GM12891 (cell line): ENCODE results near the gene EDARADD.
"Not testable (repeated sequence)": the region's sequence is repeated elsewhere in the genome, so short reads cannot be mapped to it uniquely, and the experiment has no call there.

Experiments used
- PAX5 ChIP-seq: IDR thresholded peaks from 2 replicates; pipeline ENCODE4 v1.6.1; 2011; ENCODE audit warnings: low read length, moderate library complexity, mild to moderate bottlenecking; ENCODE audit not compliant: insufficient read depth, severe bottlenecking
- POLR2A ChIP-seq: IDR thresholded peaks from 2 replicates; pipeline ENCODE4 v1.6.1; 2011; ENCODE audit warnings: low read depth, low read length, control low read depth
- POLR2AphosphoS5 ChIP-seq: IDR thresholded peaks from 2 replicates; pipeline ENCODE4 v1.6.1; 2011; ENCODE audit warnings: low read depth, low read length, control low read depth
- POU2F2 ChIP-seq: IDR thresholded peaks from 2 replicates; pipeline ENCODE4 v1.6.1; 2011; ENCODE audit warnings: low read depth, mild to moderate bottlenecking, control low read depth, low read length, moderate library complexity
- SPI1 ChIP-seq: IDR thresholded peaks from 2 replicates; pipeline ENCODE4 v1.6.1; 2011; ENCODE audit warnings: low read depth, low read length, control low read depth
- TAF1 ChIP-seq: IDR thresholded peaks from 2 replicates; pipeline ENCODE4 v1.6.1; 2011; ENCODE audit warnings: low read depth, low read length, control low read depth

DNA sequence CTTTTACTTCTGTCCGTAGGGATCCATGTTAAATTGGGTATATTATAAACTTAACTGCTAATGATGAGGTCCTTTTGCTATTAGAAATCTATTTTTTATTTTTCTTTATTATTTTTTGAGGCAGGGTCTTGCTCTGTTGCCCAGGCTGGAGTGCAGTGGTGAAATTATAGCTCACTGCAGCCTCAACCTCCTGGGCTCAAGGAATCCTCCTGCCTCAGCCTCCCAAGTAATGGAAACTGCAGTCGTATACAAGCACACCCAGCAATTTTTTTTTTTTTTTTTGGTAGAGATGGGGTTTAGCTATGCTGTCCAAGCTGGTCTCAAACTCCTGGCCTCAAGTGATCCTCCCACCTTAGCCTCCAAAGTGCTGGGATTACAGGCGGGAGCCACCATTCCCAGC, 95.1 kb downstream of the EDARADD start:
- not testable (repeated sequence) for TF ChIP-seq POLR2A, TAF1, POLR2AphosphoS5, SPI1, PAX5, POU2F2
